ENCODE results near the gene ABCB4.
"Not testable (repeated sequence)": the region's sequence is repeated elsewhere in the genome, so short reads cannot be mapped to it uniquely, and the experiment has no call there.

ABCB4 gene

GRCh38 chr7:87474533-87475358 lies 734 bp downstream of the ABCB4 start:
- no peak for DNase-seq

GRCh38 chr7:87473986-87474385 lies 1.5 kb downstream of the ABCB4 start:
- no peak for DNase-seq

GRCh38 chr7:87473192-87473591 lies 2.3 kb downstream of the ABCB4 start:
- no peak for DNase-seq

GRCh38 chr7:87471473-87471872 lies 4.0 kb downstream of the ABCB4 start:
- DNase-seq: no peak

GRCh38 chr7:87469204-87469603 lies 6.3 kb downstream of the ABCB4 start:
- DNase-seq: not testable (repeated sequence)

GRCh38 chr7:87465534-87465880 lies 10.0 kb downstream of the ABCB4 start:
- not testable (repeated sequence) for DNase-seq

DNA sequence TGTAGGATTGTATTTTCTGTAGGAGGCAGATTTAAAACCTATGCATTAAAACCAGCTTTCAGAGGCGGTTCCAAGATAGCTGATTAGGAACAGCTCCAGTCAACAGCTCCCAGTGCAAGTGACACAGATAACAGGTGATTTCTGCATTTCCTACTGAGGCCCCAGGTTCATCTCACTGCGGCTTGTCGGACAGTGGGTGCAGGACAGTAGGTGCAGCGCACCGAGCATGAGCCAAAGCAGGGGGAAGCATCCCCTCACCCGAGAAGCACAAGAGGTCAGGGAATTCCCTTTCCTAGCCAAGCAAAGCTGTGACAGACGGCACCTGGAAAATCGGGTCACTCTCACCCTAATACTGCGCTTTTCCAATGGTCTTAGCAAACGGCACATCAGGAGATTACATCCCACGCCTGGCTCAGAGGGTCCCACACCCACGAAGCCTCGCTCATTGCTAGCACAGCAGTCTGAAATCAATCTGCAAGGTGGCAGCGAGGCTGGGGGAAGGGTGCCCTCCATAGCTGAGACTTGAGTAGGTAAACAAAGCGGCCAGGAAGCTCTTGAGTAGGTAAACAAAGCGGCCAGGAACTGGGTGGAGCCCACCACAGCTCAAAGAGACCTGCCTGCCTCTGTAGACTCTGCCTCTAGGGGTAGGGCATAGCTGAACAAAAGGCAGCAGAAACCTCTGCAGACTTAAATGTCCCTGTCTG lies 10.5 kb downstream of the ABCB4 start:
- DNase-seq: not testable (repeated sequence)

GRCh38 chr7:87463982-87464381 lies 11.5 kb downstream of the ABCB4 start:
- no peak for DNase-seq

GRCh38 chr7:87460444-87460843 lies 15.0 kb downstream of the ABCB4 start:
- DNase-seq: not testable (repeated sequence)

GRCh38 chr7:87459941-87460340 lies 15.5 kb downstream of the ABCB4 start:
- no peak for DNase-seq

DNA sequence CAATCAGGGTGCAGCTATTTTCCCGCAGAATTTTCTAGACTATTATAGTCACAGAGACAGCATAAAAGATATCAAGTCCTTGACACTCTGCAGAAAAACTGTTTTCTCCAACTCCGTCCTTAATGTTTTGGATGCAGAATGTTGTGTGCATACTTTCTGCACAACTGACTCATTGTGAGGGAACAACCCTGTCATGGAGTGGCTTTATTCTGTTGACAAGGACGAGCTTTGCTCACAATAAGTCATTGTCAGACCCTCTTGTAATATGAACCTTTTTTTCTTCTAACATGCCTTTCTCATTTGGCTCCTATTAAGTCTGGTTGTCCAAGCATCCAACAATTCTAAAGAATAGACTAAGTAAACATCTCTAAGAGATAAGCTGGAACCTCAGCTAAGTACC lies 17.3 kb downstream of the ABCB4 start:
- no peak for DNase-seq

GRCh38 chr7:87456247-87456646 lies 19.2 kb downstream of the ABCB4 start:
- DNase-seq: no peak

GRCh38 chr7:87452279-87452678 lies 23.2 kb downstream of the ABCB4 start:
- no peak for DNase-seq

DNA sequence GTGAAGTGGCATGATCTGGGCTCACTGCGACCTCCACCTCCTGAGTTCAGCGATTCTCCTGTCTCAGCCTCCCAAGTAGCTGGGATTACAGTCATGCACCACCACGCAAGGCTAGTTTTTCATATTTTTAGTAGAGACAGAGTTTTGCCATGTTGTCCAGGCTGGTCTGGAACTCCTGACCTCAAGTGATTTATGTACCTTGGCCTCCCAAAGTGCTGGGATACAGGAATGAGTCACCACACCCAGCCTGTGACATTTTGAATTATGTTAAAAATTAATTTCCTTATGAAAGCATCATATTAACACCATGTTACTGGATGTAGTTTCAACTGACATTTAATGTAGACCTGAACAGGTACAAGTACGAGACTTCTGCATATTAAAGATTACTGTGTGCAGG lies 24.3 kb downstream of the ABCB4 start:
- no peak for DNase-seq

- DNase-seq: no peak
These were observed 24.8 kb downstream of the ABCB4 start for GRCh38 chr7:87450706-87451105.

DNA sequence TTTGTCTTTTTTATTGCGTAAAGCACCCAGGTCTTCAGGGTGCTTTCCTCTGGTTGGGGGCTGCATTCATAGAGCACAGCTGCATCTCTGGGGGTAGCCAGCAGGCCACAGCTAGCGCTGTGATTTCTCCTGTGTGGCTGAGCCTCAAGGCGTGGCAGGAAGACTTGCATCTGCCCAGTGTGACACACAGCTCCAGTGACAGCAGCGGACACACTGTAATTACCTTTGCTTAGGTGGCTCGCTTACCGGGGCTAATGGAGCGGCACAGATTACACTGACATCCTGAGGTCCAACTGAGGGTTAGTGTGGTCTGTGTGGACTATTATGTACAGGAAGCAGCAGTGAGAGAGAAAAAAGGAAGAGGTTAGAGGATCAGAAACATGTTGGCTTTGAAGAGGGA lies 27.1 kb downstream of the ABCB4 start:
- DNase-seq: no peak

GRCh38 chr7:87447116-87447635 lies 28.3 kb downstream of the ABCB4 start:
- no peak for DNase-seq

DNA sequence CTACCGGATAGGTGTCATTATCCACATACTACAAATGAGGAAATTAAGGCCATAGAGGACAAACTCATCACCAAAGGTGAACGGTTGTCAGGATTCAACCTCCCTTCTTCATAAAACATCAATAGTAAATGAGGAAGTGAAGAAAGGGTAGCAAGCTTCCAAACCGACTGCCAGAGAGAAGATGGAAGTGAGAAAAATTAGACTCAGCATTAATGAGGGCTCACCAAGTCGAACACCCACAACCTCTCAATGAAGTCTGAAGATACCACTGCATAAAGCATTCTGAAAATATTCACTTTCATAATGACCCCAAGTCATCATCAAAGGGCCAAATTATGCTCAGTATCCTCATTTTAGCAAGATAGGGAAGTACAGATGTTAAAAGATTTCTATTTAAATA lies 29.6 kb downstream of the ABCB4 start:
- no peak for DNase-seq

DNA sequence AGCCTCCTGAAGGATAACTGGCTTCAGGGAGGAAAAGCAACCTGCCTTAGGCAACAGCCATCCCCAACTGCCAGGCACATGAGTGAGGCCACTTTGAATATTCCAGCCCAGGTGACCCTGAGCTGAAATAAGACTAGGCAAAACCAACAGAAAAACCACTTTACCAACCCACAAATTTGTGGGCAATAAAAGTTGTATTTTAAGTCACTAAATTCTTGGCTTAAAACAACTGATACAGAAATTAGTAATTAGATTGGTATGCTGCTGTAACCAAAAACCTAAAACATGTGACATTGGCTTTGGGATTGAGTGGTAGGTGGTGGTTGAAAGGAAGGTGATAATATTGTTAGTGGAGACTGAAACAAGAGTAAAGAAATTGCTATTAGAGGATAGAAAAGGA lies 39.9 kb downstream of the ABCB4 start:
- no peak for DNase-seq

- DNase-seq: no peak
These were observed 42.9 kb downstream of the ABCB4 start for GRCh38 chr7:87432536-87432935.

GRCh38 chr7:87427288-87427687 lies 48.2 kb downstream of the ABCB4 start:
- no peak for DNase-seq

DNA sequence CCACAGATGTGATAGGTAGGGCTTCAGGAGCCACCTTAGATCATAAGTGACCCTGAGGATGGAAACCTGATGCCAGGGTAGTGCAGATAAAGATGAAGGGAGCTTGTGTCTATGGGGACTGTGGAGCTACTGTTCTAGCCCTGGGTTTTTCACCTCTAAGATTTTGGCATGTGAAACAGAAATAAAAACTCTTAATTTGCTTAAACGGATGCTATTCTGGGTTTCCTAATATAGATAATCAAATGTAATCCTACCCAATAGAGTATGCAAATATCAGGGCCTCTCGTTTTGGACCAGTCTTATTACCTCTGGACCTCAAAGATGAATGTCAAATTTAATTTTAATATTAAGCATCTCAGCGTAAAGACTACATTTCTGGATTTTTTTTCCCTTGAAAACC lies 49.3 kb downstream of the ABCB4 start:
- no peak for DNase-seq

DNA sequence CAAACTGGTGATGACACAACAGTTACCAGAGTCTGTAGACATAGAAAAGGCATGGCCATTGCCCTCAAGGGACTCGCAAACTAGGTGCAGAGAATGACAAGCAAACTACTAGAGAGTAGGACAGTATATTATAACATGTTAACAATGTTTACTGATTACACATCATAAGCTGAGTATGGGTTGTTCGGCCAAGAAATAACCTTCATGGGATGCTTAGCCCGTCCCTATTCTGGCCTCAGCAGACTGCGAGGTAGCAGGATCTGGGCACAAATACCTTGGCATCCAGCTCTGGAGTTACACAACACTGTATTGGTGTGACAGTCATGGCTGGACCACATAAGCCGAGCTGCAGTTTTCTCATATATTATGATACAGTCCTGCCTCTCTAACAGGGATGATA lies 51.4 kb downstream of the ABCB4 start:
- no peak for DNase-seq

GRCh38 chr7:87420173-87420572 lies 55.3 kb downstream of the ABCB4 start:
- DNase-seq: no peak

Data from T-helper 9 cell (primary cell).